Keratinocyte (primary cell): Measurements from ENCODE around the gene CDX1. TPM values are rescaled to one million over a fixed set of nuclear protein-coding genes. Genes with fewer than 3 reads are reported as not detected.

Source experiments
- DNase-seq: peaks from one replicate; pipeline ENCODE4 v3.0.0-alpha.2; 2011; ENCODE audit warnings: low read depth, missing footprints, low spot score
- FAIRE-seq: peaks from 2 replicates; lab custom pipeline; 2011; peaks lifted over from hg19 to GRCh38; lab: Jason Lieb, UNC
- H2AFZ ChIP-seq: 2 replicates; pipeline ENCODE4 v1.6.0; 2012; ENCODE audit warnings: low read length, control low read depth, inconsistent platforms; ENCODE audit not compliant: control insufficient read depth
- H3K27ac ChIP-seq: 2 replicates; pipeline ENCODE4 v1.5.1; 2011; ENCODE audit warnings: low read length; ENCODE audit not compliant: control insufficient read depth, insufficient read depth
- H3K27me3 ChIP-seq: 3 replicates; pipeline ENCODE4 v1.6.0; 2011; ENCODE audit warnings: low read length; ENCODE audit not compliant: control insufficient read depth, insufficient read depth; ENCODE audit errors: extremely low read depth
- H3K36me3 ChIP-seq, 2 experiments: 2 replicates in 1 of 2; 3 replicates in 1 of 2; pipeline ENCODE4 v1.5.1; 2011; ENCODE audit warnings: low read length in 2 of 2, mild to moderate bottlenecking in 1 of 2; ENCODE audit not compliant: control insufficient read depth in 2 of 2, insufficient read depth in 2 of 2; ENCODE audit errors: extremely low read depth in 1 of 2
- H3K4me1 ChIP-seq: 3 replicates; pipeline ENCODE4 v1.5.1; 2011; ENCODE audit warnings: low read length; ENCODE audit not compliant: control insufficient read depth, insufficient read depth; ENCODE audit errors: extremely low read depth
- H3K4me2 ChIP-seq: 3 replicates; pipeline ENCODE4 v1.6.0; 2011; ENCODE audit warnings: low read depth, low read length; ENCODE audit not compliant: control insufficient read depth, insufficient read depth; ENCODE audit errors: extremely low read depth
- H3K4me3 ChIP-seq, 3 experiments: fragments of 200-600 bp in 1 of 3; sonication (generic) in 1 of 3; 2 replicates in 2 of 3; 3 replicates in 1 of 3; pipeline ENCODE4 v1.5.1; 2011 to 2016; ENCODE audit warnings: low read length in 3 of 3, mild to moderate bottlenecking in 3 of 3, control low read depth in 2 of 3, inconsistent platforms in 1 of 3, low read depth in 1 of 3, mixed read lengths in 1 of 3, mixed run types in 1 of 3, moderate library complexity in 1 of 3; ENCODE audit not compliant: control insufficient read depth in 2 of 3, insufficient read depth in 2 of 3; ENCODE audit errors: extremely low read depth in 1 of 3
- H3K79me2 ChIP-seq: 2 replicates; pipeline ENCODE4 v1.6.0; 2012; ENCODE audit warnings: low read length; ENCODE audit not compliant: control insufficient read depth, insufficient read depth
- H3K9ac ChIP-seq: 3 replicates; pipeline ENCODE4 v1.6.0; 2011; ENCODE audit warnings: low read length; ENCODE audit not compliant: control insufficient read depth, insufficient read depth; ENCODE audit errors: extremely low read depth
- H3K9me1 ChIP-seq: 3 replicates; pipeline ENCODE4 v1.6.0; 2011; ENCODE audit warnings: low read length; ENCODE audit not compliant: control insufficient read depth, insufficient read depth; ENCODE audit errors: extremely low read depth
- H3K9me3 ChIP-seq: 2 replicates; pipeline ENCODE4 v1.5.1; 2012; ENCODE audit warnings: low read depth, low read length; ENCODE audit not compliant: control insufficient read depth
- H4K20me1 ChIP-seq: 3 replicates; pipeline ENCODE4 v1.6.0; 2011; ENCODE audit warnings: low read length; ENCODE audit not compliant: control insufficient read depth, insufficient read depth; ENCODE audit errors: extremely low read depth
- CTCF ChIP-seq, 3 experiments: IDR thresholded peaks in 1 of 3; conservative IDR thresholded peaks in 1 of 3; optimal IDR thresholded peaks in 1 of 3; 2 replicates in 2 of 3; 3 replicates in 1 of 3; pipeline versions ENCODE3 to v1.5.1; 2011; ENCODE audit warnings: low read length in 3 of 3, mild to moderate bottlenecking in 3 of 3, moderate library complexity in 2 of 3, control low read depth in 1 of 3, inconsistent platforms in 1 of 3; ENCODE audit not compliant: insufficient read depth in 2 of 3; ENCODE audit errors: extremely low read depth in 1 of 3
- EZH2 ChIP-seq: IDR thresholded peaks from one replicate; pipeline ENCODE4 v1.6.1; 2012; ENCODE audit warnings: inconsistent platforms, mild to moderate bottlenecking, low read length, moderate library complexity
- dilution Hi-C: fragments of 300-500 bp; cut with MboI; formaldehyde crosslinking; loops from one replicate; pipeline ENCODE4 v1.7.0; 2020; ENCODE audit warnings: low sequenced_read_pairs; ENCODE audit not compliant: extremely low pct_ligation_motif_present
- polyA plus RNA-seq, 5 experiments: library from polyadenylated mRNA; depleted of rRNA in 3 of 5; stranded (reverse) in 3 of 5; stranded (forward) in 1 of 5; unstranded in 1 of 5; fragments of >200 nt; gene quantifications; 1 replicate in 1 of 5; 2 replicates in 3 of 5; 3 replicates in 1 of 5; pipeline versions ENCODE4 v1.2.1 to v1.2.3, GENCODE V29; 2011 to 2012; ENCODE audit warnings: missing spikeins in 2 of 5, low read depth in 1 of 5, low replicate concordance in 1 of 5

CDX1 gene
- polyA plus RNA-seq, 1 donor (not counting 4 experiments of a cell fraction or from before 2014, with no cell fraction given), result not detected

- DNase-seq (no peak), FAIRE-seq (no peak)
- Histone ChIP-seq H3K79me2 (no peaks in the 10 kb centered on the region), H3K4me2 (no peak overlapping the region), H3K9me3 (no peaks in the 10 kb centered on the region), H3K9ac (no peak overlapping the region), H4K20me1 (no peaks in the 10 kb centered on the region), H3K27me3 (peaks cover 38% of the 10 kb centered on the region), H2AFZ (no peak overlapping the region), H3K27ac (no peak overlapping the region), H3K36me3 (no peaks in the 10 kb centered on the region), H3K4me3 (no peak overlapping the region), H3K9me1 (no peaks in the 10 kb centered on the region), H3K4me1 (no peaks in the 10 kb centered on the region)
- dilution Hi-C loops, result no loop called here
- no peak for TF ChIP-seq EZH2
- TF ChIP-seq CTCF (optimal IDR thresholded peaks at IDR 0.05 in 1 of 3, IDR thresholded peaks at IDR 0.05 in 1 of 3, conservative IDR thresholded peaks at IDR 0.05 in 1 of 3; ENCODE audit: extremely low read depth in 1 of 3, insufficient read depth in 2 of 3, low read length in 3 of 3), result no peak
These were observed 18.7 kb downstream of the CDX1 start for GRCh38 chr5:150184990-150185912.

- no peak for FAIRE-seq
- no peaks in the 10 kb centered on the region for H3K9me3 ChIP-seq
- H3K36me3 ChIP-seq, result no peaks in the 10 kb centered on the region
- dilution Hi-C loops, result no loop called here
- H4K20me1 ChIP-seq, result no peaks in the 10 kb centered on the region
- H3K27me3 ChIP-seq, result peaks cover 47% of the 10 kb centered on the region
- no peak overlapping the region for H3K4me2 ChIP-seq
- DNase-seq, result no peak
- no peak overlapping the region for H2AFZ ChIP-seq
- no peak overlapping the region for H3K27ac ChIP-seq
- no peaks in the 10 kb centered on the region for H3K4me1 ChIP-seq
- H3K9me1 ChIP-seq, result no peaks in the 10 kb centered on the region
- TF ChIP-seq CTCF (optimal IDR thresholded peaks at IDR 0.05 in 1 of 3, IDR thresholded peaks at IDR 0.05 in 1 of 3, conservative IDR thresholded peaks at IDR 0.05 in 1 of 3; ENCODE audit: extremely low read depth in 1 of 3, insufficient read depth in 2 of 3, low read length in 3 of 3) (no peak), EZH2 (no peak)
- H3K4me3 ChIP-seq, result no peak overlapping the region
- no peak overlapping the region for H3K9ac ChIP-seq
- H3K79me2 ChIP-seq, result no peaks in the 10 kb centered on the region
These were observed 19.6 kb downstream of the CDX1 start for GRCh38 chr5:150186137-150186536.
